GM18498 (cell line): ENCODE measurements around the gene PLPP3.

ENCODE experiments used
- ATAC-seq: cut with Tn5 transposase; IDR thresholded peaks from one replicate; pipeline ENCODE4 v1.9.1; 2021; ENCODE audit warnings: mild to moderate bottlenecking, moderate library complexity; ENCODE audit not compliant: unreplicated experiment

Gene PLPP3

GRCh38 chr1:56525489-56526041 lies 53.8 kb downstream of the PLPP3 start:
- peak; percentile 82 for ATAC-seq

- no peak for ATAC-seq
These were observed 55.1 kb downstream of the PLPP3 start for GRCh38 chr1:56524263-56524662.

GRCh38 chr1:56522680-56523079 lies 56.7 kb downstream of the PLPP3 start:
- ATAC-seq: no peak

GRCh38 chr1:56520016-56520601 lies 59.3 kb downstream of the PLPP3 start:
- ATAC-seq: no peak

GRCh38 chr1:56517404-56518130 lies 61.8 kb downstream of the PLPP3 start:
- ATAC-seq: no peak

GRCh38 chr1:56516539-56517252 lies 62.7 kb downstream of the PLPP3 start:
- ATAC-seq: peak; percentile 90

- ATAC-seq: no peak
These were observed 63.3 kb downstream of the PLPP3 start for GRCh38 chr1:56515898-56516538.

- ATAC-seq: no peak
These were observed 66.5 kb downstream of the PLPP3 start for GRCh38 chr1:56512724-56513494.

- ATAC-seq: no peak
These were observed 67.6 kb downstream of the PLPP3 start for GRCh38 chr1:56511766-56512165.

- ATAC-seq: no peak
These were observed 68.0 kb downstream of the PLPP3 start for GRCh38 chr1:56511364-56511763.

- ATAC-seq: no peak
These were observed 68.7 kb downstream of the PLPP3 start for GRCh38 chr1:56510642-56511021.

- ATAC-seq: no peak
These were observed 69.4 kb downstream of the PLPP3 start for GRCh38 chr1:56509713-56510641.

GRCh38 chr1:56508523-56508983 lies 70.8 kb downstream of the PLPP3 start:
- no peak for ATAC-seq

GRCh38 chr1:56507925-56508522 lies 71.3 kb downstream of the PLPP3 start:
- no peak for ATAC-seq

GRCh38 chr1:56506951-56507491 lies 72.3 kb downstream of the PLPP3 start:
- ATAC-seq: no peak

GRCh38 chr1:56505792-56506743 lies 73.3 kb downstream of the PLPP3 start:
- ATAC-seq: no peak

- no peak for ATAC-seq
These were observed 76.6 kb downstream of the PLPP3 start for GRCh38 chr1:56502700-56503245.
